HEK293 (cell line): ENCODE data around the gene S100A1.
"Not testable (repeated sequence)": the region's sequence is repeated elsewhere in the genome, so short reads cannot be mapped to it uniquely, and the experiment has no call there.

Experiments
- BCL11A ChIP-seq: fragments of 450-650 bp; formaldehyde crosslinking; IDR thresholded peaks from 2 replicates; pipeline ENCODE4 v1.5.1; 2016; ENCODE audit warnings: low read depth, missing biosample characterization, missing genetic modification characterization
- ZNF660 ChIP-seq: fragments of 450-650 bp; IDR thresholded peaks from 2 replicates; pipeline ENCODE4 v1.5.1; 2018; ENCODE audit warnings: missing biosample characterization, mild to moderate bottlenecking, missing genetic modification characterization
- TF ChIP-seq, protein P1 (sequence below): fragments of 450-650 bp; formaldehyde crosslinking; IDR thresholded peaks from 2 replicates; pipeline ENCODE4 v1.5.1; 2016; ENCODE audit warnings: missing biosample characterization, missing genetic modification characterization

DNA sequence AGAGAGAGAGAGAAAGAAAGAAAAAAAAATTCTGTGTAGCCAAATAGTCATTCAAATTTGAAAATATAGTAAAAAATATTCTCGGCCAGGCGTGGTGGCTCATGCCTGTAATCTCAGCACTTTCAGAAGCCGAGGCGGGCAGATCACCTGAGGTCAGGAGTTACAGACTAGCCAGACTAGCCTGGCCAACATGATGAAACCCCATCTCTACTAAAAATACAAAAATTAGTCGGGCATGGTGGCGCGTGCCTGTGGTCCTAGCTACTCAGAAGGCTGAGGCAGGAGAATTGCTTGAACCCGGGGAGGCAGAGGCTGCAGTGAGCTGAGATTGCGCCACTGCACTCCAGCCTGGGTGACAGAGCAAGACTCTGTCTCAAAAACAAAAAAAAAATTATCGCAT is 40.2 kb upstream of the S100A1 start:
- TF ChIP-seq, protein P1, sequence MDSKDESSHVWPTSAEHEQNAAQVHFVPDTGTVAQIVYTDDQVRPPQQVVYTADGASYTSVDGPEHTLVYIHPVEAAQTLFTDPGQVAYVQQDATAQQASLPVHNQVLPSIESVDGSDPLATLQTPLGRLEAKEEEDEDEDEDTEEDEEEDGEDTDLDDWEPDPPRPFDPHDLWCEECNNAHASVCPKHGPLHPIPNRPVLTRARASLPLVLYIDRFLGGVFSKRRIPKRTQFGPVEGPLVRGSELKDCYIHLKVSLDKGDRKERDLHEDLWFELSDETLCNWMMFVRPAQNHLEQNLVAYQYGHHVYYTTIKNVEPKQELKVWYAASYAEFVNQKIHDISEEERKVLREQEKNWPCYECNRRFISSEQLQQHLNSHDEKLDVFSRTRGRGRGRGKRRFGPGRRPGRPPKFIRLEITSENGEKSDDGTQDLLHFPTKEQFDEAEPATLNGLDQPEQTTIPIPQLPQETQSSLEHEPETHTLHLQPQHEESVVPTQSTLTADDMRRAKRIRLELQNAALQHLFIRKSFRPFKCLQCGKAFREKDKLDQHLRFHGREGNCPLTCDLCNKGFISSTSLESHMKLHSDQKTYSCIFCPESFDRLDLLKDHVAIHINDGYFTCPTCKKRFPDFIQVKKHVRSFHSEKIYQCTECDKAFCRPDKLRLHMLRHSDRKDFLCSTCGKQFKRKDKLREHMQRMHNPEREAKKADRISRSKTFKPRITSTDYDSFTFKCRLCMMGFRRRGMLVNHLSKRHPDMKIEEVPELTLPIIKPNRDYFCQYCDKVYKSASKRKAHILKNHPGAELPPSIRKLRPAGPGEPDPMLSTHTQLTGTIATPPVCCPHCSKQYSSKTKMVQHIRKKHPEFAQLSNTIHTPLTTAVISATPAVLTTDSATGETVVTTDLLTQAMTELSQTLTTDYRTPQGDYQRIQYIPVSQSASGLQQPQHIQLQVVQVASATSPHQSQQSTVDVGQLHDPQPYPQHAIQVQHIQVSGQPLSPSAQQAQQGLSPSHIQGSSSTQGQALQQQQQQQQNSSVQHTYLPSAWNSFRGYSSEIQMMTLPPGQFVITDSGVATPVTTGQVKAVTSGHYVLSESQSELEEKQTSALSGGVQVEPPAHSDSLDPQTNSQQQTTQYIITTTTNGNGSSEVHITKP: not testable (repeated sequence)
- not testable (repeated sequence) for TF ChIP-seq BCL11A, ZNF660
